ENCODE results near the gene CRACR2B. TPM values are rescaled to one million over a fixed set of nuclear protein-coding genes. Genes with fewer than 3 reads are reported as not detected.

Gene CRACR2B
- total RNA-seq, 4 donors from 2014 or later: 0.77 to 15.5 (median 2.5) TPM

DNA sequence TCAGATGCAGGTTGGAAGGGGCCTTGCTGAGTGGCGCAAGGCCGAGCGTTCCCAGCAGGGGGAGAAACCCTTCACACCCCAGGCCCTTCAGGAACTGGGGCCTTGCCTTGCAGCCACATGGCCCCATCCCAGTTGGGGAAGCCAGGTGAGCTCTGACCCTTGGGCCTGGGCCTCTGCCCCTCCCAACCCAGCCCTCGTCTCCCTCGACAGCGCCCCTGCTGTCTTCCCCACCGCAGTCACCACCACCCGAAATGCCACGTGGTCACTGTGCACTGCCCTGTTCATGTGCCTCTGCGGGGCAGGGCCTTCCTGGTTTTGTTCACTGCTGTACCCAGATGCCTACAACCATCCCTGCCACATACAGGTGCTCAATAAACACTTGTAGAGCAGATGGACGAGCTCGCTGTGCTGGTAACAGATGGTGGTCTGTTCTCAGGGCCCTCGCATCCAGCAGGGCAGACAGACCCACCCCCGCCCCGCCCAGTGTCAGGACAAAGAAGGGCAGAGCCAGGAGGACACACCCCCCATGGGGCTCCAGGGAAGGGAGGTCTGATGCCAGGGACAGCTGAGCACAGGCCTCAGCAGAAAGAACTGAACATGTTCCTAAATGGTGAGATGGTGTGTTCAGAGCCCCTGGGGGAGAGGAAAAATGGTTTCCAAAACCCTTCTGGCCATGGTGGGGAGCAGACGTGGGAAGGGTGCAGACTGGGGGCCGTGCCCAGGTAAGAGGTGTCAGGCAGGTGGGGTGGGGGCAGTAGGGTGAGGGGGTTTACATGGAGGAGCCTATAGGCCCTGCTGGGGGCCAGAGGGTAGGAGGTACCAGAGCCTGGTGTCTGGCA, 10.9 kb downstream of the CRACR2B start:
- no peak overlapping the region for H3K4me3 ChIP-seq
- H3K36me3 ChIP-seq: no peaks in the 10 kb centered on the region
- H3K4me1 ChIP-seq: peaks cover 7 to 30% of the 10 kb centered on the region in 2 donors
- no peak overlapping the region for H3K27ac ChIP-seq
- no peaks in the 10 kb centered on the region for H3K27me3 ChIP-seq
- TF ChIP-seq POLR2A (IDR thresholded peaks at IDR 0.05): no peak
- TF ChIP-seq, protein P1, sequence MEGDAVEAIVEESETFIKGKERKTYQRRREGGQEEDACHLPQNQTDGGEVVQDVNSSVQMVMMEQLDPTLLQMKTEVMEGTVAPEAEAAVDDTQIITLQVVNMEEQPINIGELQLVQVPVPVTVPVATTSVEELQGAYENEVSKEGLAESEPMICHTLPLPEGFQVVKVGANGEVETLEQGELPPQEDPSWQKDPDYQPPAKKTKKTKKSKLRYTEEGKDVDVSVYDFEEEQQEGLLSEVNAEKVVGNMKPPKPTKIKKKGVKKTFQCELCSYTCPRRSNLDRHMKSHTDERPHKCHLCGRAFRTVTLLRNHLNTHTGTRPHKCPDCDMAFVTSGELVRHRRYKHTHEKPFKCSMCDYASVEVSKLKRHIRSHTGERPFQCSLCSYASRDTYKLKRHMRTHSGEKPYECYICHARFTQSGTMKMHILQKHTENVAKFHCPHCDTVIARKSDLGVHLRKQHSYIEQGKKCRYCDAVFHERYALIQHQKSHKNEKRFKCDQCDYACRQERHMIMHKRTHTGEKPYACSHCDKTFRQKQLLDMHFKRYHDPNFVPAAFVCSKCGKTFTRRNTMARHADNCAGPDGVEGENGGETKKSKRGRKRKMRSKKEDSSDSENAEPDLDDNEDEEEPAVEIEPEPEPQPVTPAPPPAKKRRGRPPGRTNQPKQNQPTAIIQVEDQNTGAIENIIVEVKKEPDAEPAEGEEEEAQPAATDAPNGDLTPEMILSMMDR (IDR thresholded peaks at IDR 0.05): no peak
- no peak for DNase-seq
- no peaks in the 10 kb centered on the region for H3K9me3 ChIP-seq
- intact Hi-C loops (cut with DNase I; ENCODE audit: low total_unique reads): no loop called here

DNA sequence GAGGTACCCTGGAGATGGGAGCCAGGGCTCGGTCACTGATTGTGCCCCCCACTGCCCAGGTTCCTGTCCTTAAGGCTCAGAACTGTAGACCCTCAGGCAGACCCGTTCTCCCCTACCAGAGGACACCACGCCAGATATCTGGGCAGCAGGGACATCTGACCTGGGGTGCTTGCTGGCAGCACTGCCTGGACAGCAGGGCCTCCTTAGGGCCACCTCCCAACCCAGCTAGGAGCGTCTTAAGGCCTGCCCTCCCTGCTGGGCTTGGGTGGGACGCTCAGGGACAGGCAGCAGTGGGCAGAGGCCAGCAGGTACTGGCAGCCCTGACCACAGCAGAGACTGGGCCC, 11.5 kb downstream of the CRACR2B start:
- H3K27me3 ChIP-seq: no peaks in the 10 kb centered on the region
- intact Hi-C loops (cut with DNase I; ENCODE audit: low total_unique reads): no loop called here
- no peaks in the 10 kb centered on the region for H3K36me3 ChIP-seq
- H3K4me3 ChIP-seq: no peak overlapping the region
- H3K27ac ChIP-seq: no peak overlapping the region
- no peak for DNase-seq
- H3K4me1 ChIP-seq: peaks cover 7 to 24% of the 10 kb centered on the region in 2 donors
- no peaks in the 10 kb centered on the region for H3K9me3 ChIP-seq
- TF ChIP-seq, protein P1 (IDR thresholded peaks at IDR 0.05): no peak
- no peak for TF ChIP-seq POLR2A (IDR thresholded peaks at IDR 0.05)

DNA sequence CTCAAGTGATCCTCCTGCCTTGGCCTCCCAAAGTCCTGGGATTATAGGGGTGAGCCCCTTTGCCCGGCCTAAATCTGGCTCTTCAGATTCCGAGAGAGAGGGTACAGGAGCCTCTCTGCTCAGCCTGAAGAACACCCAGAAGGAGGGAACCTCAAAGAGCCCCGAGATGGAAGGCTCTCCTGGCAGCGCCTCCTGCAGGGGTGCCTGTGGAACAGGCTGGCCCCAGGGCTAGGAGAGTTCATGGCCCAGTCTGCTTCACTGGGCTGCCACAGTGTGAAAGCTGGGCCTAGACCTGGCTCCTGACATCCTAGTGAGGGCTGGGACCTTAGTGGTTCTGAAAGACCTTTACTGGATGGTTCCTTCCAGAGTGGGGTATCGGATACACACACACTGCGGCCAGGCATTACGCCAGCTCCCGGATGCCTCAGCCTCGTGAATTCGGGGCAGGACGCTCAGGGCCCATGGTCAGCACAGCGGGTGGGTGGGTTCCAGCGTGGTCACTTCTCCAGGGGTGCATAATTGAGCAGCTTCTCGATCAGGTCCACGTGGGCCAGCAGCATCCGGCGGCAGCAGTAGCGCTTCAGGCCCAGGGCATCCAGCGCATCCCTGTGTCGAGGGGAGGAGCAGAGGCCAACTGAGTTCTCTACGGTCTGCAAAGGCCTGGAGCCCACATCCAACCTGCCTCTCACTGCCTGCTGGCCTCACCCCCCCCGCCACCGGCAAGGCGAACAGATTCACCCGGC, 12.3 kb downstream of the CRACR2B start:
- peaks cover 7 to 19% of the 10 kb centered on the region in 2 donors for H3K4me1 ChIP-seq
- H3K27me3 ChIP-seq: no peaks in the 10 kb centered on the region
- no peak for DNase-seq
- no peaks in the 10 kb centered on the region for H3K36me3 ChIP-seq
- TF ChIP-seq, protein P1 (IDR thresholded peaks at IDR 0.05): no peak
- TF ChIP-seq POLR2A (IDR thresholded peaks at IDR 0.05): no peak
- no peaks in the 10 kb centered on the region for H3K9me3 ChIP-seq
- H3K4me3 ChIP-seq: no peak overlapping the region
- no peak overlapping the region for H3K27ac ChIP-seq
- intact Hi-C loops (cut with DNase I; ENCODE audit: low total_unique reads): no loop called here

DNA sequence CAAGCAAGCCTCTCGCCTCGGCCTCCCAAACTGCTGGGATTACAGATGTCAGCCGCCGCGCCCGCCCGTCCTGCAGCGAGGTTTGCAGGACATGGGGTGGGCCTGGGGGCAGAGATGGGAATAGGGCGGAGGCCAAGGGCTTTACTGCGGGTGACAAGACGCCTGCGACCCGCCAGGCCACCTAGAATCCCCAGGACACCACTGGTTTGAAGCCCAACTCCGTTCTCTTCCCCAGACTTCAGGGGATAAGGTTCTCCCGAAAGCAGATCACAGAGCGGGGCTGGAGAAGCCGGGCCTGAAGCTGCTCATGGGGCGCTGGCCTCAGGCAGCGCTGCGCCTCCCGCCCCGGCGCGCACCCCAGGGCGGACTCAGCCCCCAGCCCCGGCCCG, 14.3 kb downstream of the CRACR2B start:
- Histone ChIP-seq H3K36me3 (no peaks in the 10 kb centered on the region), H3K4me3 (peak overlapping the region; percentile 71 to 99), H3K27me3 (no peaks in the 10 kb centered on the region), H3K4me1 (peaks cover 7 to 25% of the 10 kb centered on the region in 2 donors), H3K27ac (peak overlapping the region; percentile 95 to 97), H3K9me3 (no peaks in the 10 kb centered on the region)
- no peak for DNase-seq
- no peak for TF ChIP-seq POLR2A (IDR thresholded peaks at IDR 0.05)
- TF ChIP-seq, protein P1 (IDR thresholded peaks at IDR 0.05): no peak
- intact Hi-C loops (cut with DNase I; ENCODE audit: low total_unique reads): no loop called here

All from uterus (tissue), 4 donors.